Natural killer cell (primary cell): Measurements from ENCODE around the gene ANXA1. TPM values are rescaled to one million over a fixed set of nuclear protein-coding genes. Genes with fewer than 3 reads are reported as not detected.

Experiments used
- ATAC-seq, 3 donors: fragments of 150-1000 bp in 2 of 3; fragments of 200-7000 bp in 1 of 3; cut with Tn5 transposase; 1 replicate in 1 of 3; 2 replicates in 2 of 3; pipeline ENCODE4 v1.10.0; 2021; ENCODE audit warnings: mild to moderate bottlenecking in 2 of 3, moderate library complexity in 2 of 3
- DNase-seq, 2 donors: peaks; one replicate each; pipeline versions ENCODE4 v3.0.0 to v3.0.0-alpha.2; 2013 to 2021; ENCODE audit warnings: mixed read lengths in 1 of 2
- H3K27ac ChIP-seq: one replicate; pipeline ENCODE4 v1.5.1; 2013; ENCODE audit warnings: mild to moderate bottlenecking, low read length
- H3K27me3 ChIP-seq: one replicate; pipeline ENCODE4 v1.6.1; 2013; ENCODE audit warnings: low read length; ENCODE audit not compliant: control insufficient read depth, insufficient read depth
- H3K36me3 ChIP-seq: one replicate; pipeline ENCODE4 v1.6.1; 2013; ENCODE audit warnings: low read length; ENCODE audit not compliant: control insufficient read depth, insufficient read depth
- H3K4me1 ChIP-seq: one replicate; pipeline ENCODE4 v1.6.1; 2013; ENCODE audit warnings: low read length; ENCODE audit not compliant: control insufficient read depth, insufficient read depth
- H3K4me3 ChIP-seq: one replicate; pipeline ENCODE4 v1.5.1; 2013; ENCODE audit warnings: low read length
- H3K9me3 ChIP-seq: one replicate; pipeline ENCODE4 v1.6.1; 2013; ENCODE audit warnings: low read length; ENCODE audit not compliant: control insufficient read depth, insufficient read depth
- H3K27ac Mint-ChIP-seq, 2 donors: one replicate each; pipeline ENCODE4 v1.8.0; 2022; ENCODE audit warnings: mild to moderate bottlenecking in 2 of 2, mixed read lengths in 2 of 2, moderate library complexity in 1 of 2
- H3K27me3 Mint-ChIP-seq, 2 donors: one replicate each; pipeline ENCODE4 v1.8.0; 2022; ENCODE audit warnings: low read depth in 2 of 2, mixed read lengths in 2 of 2
- H3K36me3 Mint-ChIP-seq: one replicate; pipeline ENCODE4 v1.8.0; 2022; ENCODE audit warnings: mixed read lengths
- H3K4me1 Mint-ChIP-seq, 2 donors: one replicate each; pipeline ENCODE4 v1.8.0; 2022; ENCODE audit warnings: mixed read lengths in 2 of 2
- H3K4me3 Mint-ChIP-seq: one replicate; pipeline ENCODE4 v1.8.0; 2022; ENCODE audit warnings: mild to moderate bottlenecking, moderate library complexity, mixed read lengths
- H3K9me3 Mint-ChIP-seq, 2 donors: one replicate each; pipeline ENCODE4 v1.8.0; 2022; ENCODE audit warnings: mixed read lengths in 2 of 2
- intact Hi-C: fragments of 100-400 bp; cut with micrococcal nuclease; formaldehyde crosslinking; loops from one replicate; pipeline ENCODE4 v1.14.2; 2022
- total RNA-seq, 4 donors: library from RNA; stranded (reverse); fragments of 120-200 nt in 1 of 4; gene quantifications; one replicate each; pipeline versions ENCODE4 v1.2.3 to v1.2.4, GENCODE V29; 2013 to 2022
- TF ChIP-seq, protein P1 (sequence below): fragments of 200-600 bp; IDR thresholded peaks from one replicate; pipeline ENCODE4 v1.8.0; 2022; ENCODE audit warnings: antibody characterized with exemption

Gene ANXA1
- total RNA-seq, 3 donors from 2014 or later (not counting 1 experiment from before 2014, with no cell fraction given): 362 to 1,065 (median 419) TPM

DNA sequence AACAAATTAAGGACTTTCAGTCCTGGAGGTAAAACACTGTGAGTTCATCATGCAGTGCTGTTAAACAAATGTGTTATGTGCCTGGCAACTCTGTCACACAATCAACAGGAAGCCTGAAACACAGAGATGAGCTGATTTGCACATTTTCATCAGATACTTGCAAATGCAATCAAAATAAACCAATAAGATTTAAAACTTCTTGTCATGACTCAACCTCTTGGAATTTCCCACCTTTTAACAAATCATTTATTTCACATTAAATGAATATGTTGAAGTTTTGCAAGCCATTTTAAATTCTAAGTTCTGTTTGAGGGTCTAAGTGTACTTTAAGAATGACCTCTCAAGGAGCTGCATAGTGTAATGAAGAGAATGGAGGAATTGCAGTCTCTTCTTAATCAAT is 64.4 kb downstream of the ANXA1 start:
- H3K4me1 ChIP-seq: no peaks in the 10 kb centered on the region
- Mint-ChIP-seq H3K4me1 (no peaks in the 10 kb centered on the region), H3K36me3 (no peaks in the 10 kb centered on the region), H3K27ac (no peak overlapping the region), H3K9me3 (no peaks in the 10 kb centered on the region), H3K4me3 (no peak overlapping the region), H3K27me3 (peaks cover 17 to 20% of the 10 kb centered on the region in 2 donors)
- intact Hi-C loops: no loop called here
- H3K36me3 ChIP-seq: no peaks in the 10 kb centered on the region
- peaks cover 2% of the 10 kb centered on the region for H3K27me3 ChIP-seq
- no peak overlapping the region for H3K27ac ChIP-seq
- ATAC-seq (peak in 1 of 3 donors; percentile 36), DNase-seq (no peak)
- no peak overlapping the region for H3K4me3 ChIP-seq
- no peaks in the 10 kb centered on the region for H3K9me3 ChIP-seq
- TF ChIP-seq, protein P1, sequence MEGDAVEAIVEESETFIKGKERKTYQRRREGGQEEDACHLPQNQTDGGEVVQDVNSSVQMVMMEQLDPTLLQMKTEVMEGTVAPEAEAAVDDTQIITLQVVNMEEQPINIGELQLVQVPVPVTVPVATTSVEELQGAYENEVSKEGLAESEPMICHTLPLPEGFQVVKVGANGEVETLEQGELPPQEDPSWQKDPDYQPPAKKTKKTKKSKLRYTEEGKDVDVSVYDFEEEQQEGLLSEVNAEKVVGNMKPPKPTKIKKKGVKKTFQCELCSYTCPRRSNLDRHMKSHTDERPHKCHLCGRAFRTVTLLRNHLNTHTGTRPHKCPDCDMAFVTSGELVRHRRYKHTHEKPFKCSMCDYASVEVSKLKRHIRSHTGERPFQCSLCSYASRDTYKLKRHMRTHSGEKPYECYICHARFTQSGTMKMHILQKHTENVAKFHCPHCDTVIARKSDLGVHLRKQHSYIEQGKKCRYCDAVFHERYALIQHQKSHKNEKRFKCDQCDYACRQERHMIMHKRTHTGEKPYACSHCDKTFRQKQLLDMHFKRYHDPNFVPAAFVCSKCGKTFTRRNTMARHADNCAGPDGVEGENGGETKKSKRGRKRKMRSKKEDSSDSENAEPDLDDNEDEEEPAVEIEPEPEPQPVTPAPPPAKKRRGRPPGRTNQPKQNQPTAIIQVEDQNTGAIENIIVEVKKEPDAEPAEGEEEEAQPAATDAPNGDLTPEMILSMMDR: no peak

Other genes with a start within 250 kb of the ANXA1 start
- 1 to 10 TPM in 1 of 3 donors, under 1 TPM in 1, not detected in 1; 0.57 to 1.7 TPM for gene ALDH1A1, start 198.8 kb upstream of the ANXA1 start, total RNA-seq